Gastroesophageal sphincter (tissue), 4 donors: ENCODE measurements around the gene PTGDR. TPM values are rescaled to one million over a fixed set of nuclear protein-coding genes. Genes with fewer than 3 reads are reported as not detected.

Experiments used
- ATAC-seq: fragments of 150-250 bp; one replicate; pipeline ENCODE4 v1.9.1; 2016; ENCODE audit warnings: mild to moderate bottlenecking, moderate library complexity
- H3K27ac ChIP-seq, 4 donors: fragments of 200-600 bp; sonication (generic) in 3 of 4; 1 replicate in 3 of 4; 2 replicates in 1 of 4; pipeline ENCODE4 v1.5.1; 2016 to 2019
- H3K27me3 ChIP-seq: fragments of 200-600 bp; sonication (generic); one replicate; pipeline ENCODE4 v1.5.1; 2019
- H3K36me3 ChIP-seq, 2 donors: fragments of 200-600 bp; sonication (generic); one replicate each; pipeline ENCODE4 v1.5.1; 2019; ENCODE audit warnings: control low read depth in 1 of 2
- H3K4me1 ChIP-seq, 3 donors: fragments of 200-600 bp; sonication (generic); 1 replicate in 2 of 3; 2 replicates in 1 of 3; pipeline ENCODE4 v1.5.1; 2016 to 2019; ENCODE audit warnings: control low read depth in 2 of 3
- H3K4me3 ChIP-seq, 2 donors: fragments of 200-600 bp; sonication (generic); one replicate each; pipeline ENCODE4 v1.5.1; 2019; ENCODE audit warnings: mild to moderate bottlenecking in 1 of 2, moderate library complexity in 1 of 2
- H3K9me3 ChIP-seq, 3 donors: fragments of 200-600 bp; sonication (generic); one replicate each; pipeline ENCODE4 v1.5.1; 2017 to 2019; ENCODE audit warnings: control low read depth in 2 of 3
- CTCF ChIP-seq, 4 experiments: fragments of 200-600 bp in 2 of 4; fragments of 450-650 bp in 2 of 4; sonication (generic) in 1 of 4; IDR thresholded peaks; one replicate each; pipeline ENCODE4 v1.5.1; 2017 to 2019; ENCODE audit warnings: antibody characterized with exemption in 4 of 4, mild to moderate bottlenecking in 2 of 4, moderate library complexity in 2 of 4
- EP300 ChIP-seq: sonication (generic); formaldehyde crosslinking; IDR thresholded peaks from one replicate; pipeline ENCODE4 v1.6.1; 2017; ENCODE audit warnings: antibody characterized with exemption, mild to moderate bottlenecking
- POLR2A ChIP-seq, 2 donors: fragments of 450-650 bp; IDR thresholded peaks; one replicate each; pipeline ENCODE4 v1.6.1; 2017; ENCODE audit warnings: antibody characterized with exemption in 2 of 2, mild to moderate bottlenecking in 2 of 2, moderate library complexity in 1 of 2
- POLR2AphosphoS5 ChIP-seq: sonication (generic); formaldehyde crosslinking; IDR thresholded peaks from one replicate; pipeline ENCODE4 v1.6.1; 2017; ENCODE audit warnings: antibody characterized with exemption
- WGBS, 2 donors: methylation state at CpG; one replicate each; pipeline ENCODE4 v1.1.5; 2018; ENCODE audit warnings: low coverage in 1 of 2; 5-methylcytosine and 5-hydroxymethylcytosine counted together
- total RNA-seq, 4 donors: library from RNA; depleted of rRNA; stranded (reverse); fragments of >200 nt; gene quantifications; one replicate each; pipeline ENCODE4 v1.1.0, GENCODE V29; 2016

Gene PTGDR
- total RNA-seq, 4 donors from 2014 or later: 0.50 to 2.0 (median 0.90) TPM

DNA sequence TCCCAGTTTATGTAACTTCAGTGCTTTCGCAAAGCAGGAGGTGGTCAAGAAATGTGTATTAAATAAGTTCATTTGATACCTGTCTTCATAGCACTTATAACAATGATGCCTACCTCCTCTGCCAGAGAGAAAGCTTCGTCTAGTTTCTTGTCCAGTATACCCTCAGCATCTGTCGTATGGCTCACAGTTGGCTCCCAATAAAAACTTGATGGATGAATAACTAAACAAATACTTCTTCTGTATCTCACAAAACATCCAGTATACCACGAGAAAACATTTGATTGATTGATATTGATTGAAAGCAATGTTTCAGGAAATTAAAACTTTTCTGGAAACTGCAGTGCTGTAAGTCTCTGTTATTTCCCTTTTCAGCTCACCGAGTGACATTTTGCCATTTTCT lies 26.9 kb upstream of the PTGDR start:
- Histone ChIP-seq H3K36me3 (no peaks in the 10 kb centered on the region), H3K9me3 (no peaks in the 10 kb centered on the region), H3K4me1 (no peaks in the 10 kb centered on the region), H3K27me3 (no peaks in the 10 kb centered on the region), H3K4me3 (no peak overlapping the region), H3K27ac (no peak overlapping the region)
- 35 to 57% methylated on average over 5 of the region's 5 CpGs for WGBS, 2 donors
- TF ChIP-seq CTCF (IDR thresholded peaks at IDR 0.05) (no peak), EP300 (no peak), POLR2A (IDR thresholded peaks at IDR 0.05) (no peak), POLR2AphosphoS5 (no peak)
- ATAC-seq: no peak

DNA sequence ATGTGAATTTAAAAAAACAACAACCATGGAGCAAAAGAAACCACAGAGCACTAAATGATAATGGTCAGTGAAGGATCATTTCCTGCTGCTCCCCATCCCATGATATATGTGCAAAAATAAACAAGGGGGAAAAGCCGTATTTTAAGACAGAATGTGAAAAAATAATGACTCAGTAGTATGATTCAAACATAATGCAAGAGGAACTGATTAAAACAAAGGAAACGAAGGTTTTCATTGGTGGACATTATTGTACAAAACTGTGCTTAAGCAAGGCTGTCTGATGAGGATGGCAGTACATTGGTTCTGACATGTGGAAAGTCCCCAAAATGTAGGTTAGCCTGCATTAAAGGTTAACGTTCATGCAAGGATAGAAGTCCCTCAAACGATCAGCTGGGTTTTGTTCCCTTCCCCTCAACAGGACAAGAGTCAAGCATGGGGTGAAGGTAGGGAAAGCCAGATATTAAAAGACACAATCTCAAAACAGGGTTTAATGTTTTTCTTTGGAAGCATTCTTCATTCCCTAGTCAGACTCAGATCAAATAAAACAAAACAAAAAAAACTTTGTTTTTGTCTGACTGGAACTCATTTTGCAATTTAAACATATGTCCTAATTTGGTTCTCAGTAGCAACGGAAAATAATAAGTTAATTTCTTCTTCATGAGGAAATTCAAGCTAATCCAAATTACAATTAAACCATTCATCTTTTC lies 26.3 kb upstream of the PTGDR start:
- H3K4me3 ChIP-seq: no peak overlapping the region
- no peaks in the 10 kb centered on the region for H3K36me3 ChIP-seq
- WGBS, 2 donors: 42 to 44% methylated on average over 5 of the region's 5 CpGs
- TF ChIP-seq POLR2A (IDR thresholded peaks at IDR 0.05): no peak
- TF ChIP-seq EP300: no peak
- TF ChIP-seq CTCF (IDR thresholded peaks at IDR 0.05): no peak
- no peak for TF ChIP-seq POLR2AphosphoS5
- no peak for ATAC-seq
- no peaks in the 10 kb centered on the region for H3K27me3 ChIP-seq
- H3K9me3 ChIP-seq: no peaks in the 10 kb centered on the region
- no peak overlapping the region for H3K27ac ChIP-seq
- no peaks in the 10 kb centered on the region for H3K4me1 ChIP-seq

DNA sequence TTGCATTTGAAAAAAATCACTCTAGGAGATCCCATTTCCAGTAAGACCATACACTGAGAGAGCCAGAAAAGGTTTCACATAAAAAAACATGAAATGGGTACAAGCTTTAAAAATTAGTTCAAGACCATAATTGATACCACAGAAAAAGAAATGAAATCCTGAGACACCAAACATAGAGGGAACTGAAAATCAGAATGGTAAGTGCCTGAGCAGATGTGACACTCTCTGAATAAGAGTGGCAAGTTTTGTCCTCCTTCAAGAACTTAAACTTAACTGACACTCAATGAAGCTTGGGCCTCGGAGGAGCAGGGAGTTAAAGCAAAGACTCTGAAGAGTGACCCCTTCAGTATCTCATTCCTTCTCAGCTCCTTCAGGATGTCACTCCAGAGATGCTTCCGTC lies 23.2 kb upstream of the PTGDR start:
- no peaks in the 10 kb centered on the region for H3K27me3 ChIP-seq

DNA sequence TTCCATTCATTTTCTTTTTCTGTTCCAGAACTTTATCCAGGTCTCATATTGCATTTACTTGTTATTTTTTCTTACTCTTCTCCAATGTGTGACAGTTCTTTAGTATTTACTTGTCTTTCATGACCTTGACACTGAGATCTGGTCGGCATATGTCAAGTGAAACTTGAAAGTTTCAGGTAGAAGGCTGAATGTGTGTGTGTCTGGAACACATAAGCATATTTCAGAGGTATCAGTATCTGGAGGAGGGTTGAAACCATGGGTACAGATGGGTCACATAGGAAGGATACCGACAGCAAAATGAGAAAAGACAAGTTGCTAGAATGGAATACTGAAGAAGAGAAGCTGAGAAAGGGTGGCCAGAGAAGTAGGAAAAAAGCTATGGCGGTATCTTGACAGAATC lies 22.5 kb upstream of the PTGDR start:
- H3K27me3 ChIP-seq: no peaks in the 10 kb centered on the region
- no peak for ATAC-seq
- H3K36me3 ChIP-seq: no peaks in the 10 kb centered on the region
- no peak overlapping the region for H3K4me3 ChIP-seq
- H3K4me1 ChIP-seq: no peaks in the 10 kb centered on the region
- H3K27ac ChIP-seq: no peak overlapping the region
- no peak for TF ChIP-seq CTCF (IDR thresholded peaks at IDR 0.05)
- TF ChIP-seq POLR2A (IDR thresholded peaks at IDR 0.05): no peak
- no peak for TF ChIP-seq EP300
- no peak for TF ChIP-seq POLR2AphosphoS5
- WGBS, 2 donors: 80 to 82% methylated on average over 3 of the region's 3 CpGs
- H3K9me3 ChIP-seq: no peaks in the 10 kb centered on the region

More for the DNA sequence above, 23.2 kb upstream of the PTGDR start:
- Histone ChIP-seq H3K27ac (no peak overlapping the region), H3K4me1 (no peaks in the 10 kb centered on the region), H3K36me3 (no peaks in the 10 kb centered on the region), H3K4me3 (no peak overlapping the region), H3K9me3 (no peaks in the 10 kb centered on the region)
- no peak for TF ChIP-seq POLR2A (IDR thresholded peaks at IDR 0.05)
- TF ChIP-seq POLR2AphosphoS5: no peak
- TF ChIP-seq CTCF (IDR thresholded peaks at IDR 0.05): no peak
- no peak for TF ChIP-seq EP300
- 68 to 72% methylated on average over 2 of the region's 2 CpGs for WGBS, 2 donors
- ATAC-seq: no peak

- TF ChIP-seq POLR2AphosphoS5 (no peak), POLR2A (IDR thresholded peaks at IDR 0.05) (no peak), CTCF (IDR thresholded peaks at IDR 0.05) (no peak), EP300 (no peak)
- Histone ChIP-seq H3K27me3 (no peaks in the 10 kb centered on the region), H3K4me3 (no peak overlapping the region), H3K27ac (no peak overlapping the region), H3K9me3 (no peaks in the 10 kb centered on the region), H3K4me1 (no peaks in the 10 kb centered on the region), H3K36me3 (no peaks in the 10 kb centered on the region)
- ATAC-seq: no peak
- WGBS, 2 donors: 50 to 67% methylated on average over 2 of the region's 2 CpGs
Measured at GRCh38 chr14:52248057-52248456, 19.4 kb upstream of the PTGDR start.
